Neural progenitor cell (in vitro differentiated cells): ENCODE measurements around the gene EGFLAM.

Experiments
- CTCF ChIP-seq: fragments of 200-600 bp; sonication (generic); IDR thresholded peaks from 2 replicates; pipeline ENCODE4 v1.5.1; 2017; ENCODE audit warnings: antibody characterized with exemption, mild to moderate bottlenecking
- EZH2 ChIP-seq: fragments of 200-600 bp; sonication (generic); IDR thresholded peaks from 2 replicates; pipeline ENCODE4 v1.6.1; 2017; ENCODE audit warnings: antibody characterized with exemption, mild to moderate bottlenecking, moderate library complexity
- EZH2phosphoT487 ChIP-seq: fragments of 200-600 bp; sonication (generic); IDR thresholded peaks from 2 replicates; pipeline ENCODE4 v1.6.1; 2017; ENCODE audit warnings: antibody characterized with exemption

DNA sequence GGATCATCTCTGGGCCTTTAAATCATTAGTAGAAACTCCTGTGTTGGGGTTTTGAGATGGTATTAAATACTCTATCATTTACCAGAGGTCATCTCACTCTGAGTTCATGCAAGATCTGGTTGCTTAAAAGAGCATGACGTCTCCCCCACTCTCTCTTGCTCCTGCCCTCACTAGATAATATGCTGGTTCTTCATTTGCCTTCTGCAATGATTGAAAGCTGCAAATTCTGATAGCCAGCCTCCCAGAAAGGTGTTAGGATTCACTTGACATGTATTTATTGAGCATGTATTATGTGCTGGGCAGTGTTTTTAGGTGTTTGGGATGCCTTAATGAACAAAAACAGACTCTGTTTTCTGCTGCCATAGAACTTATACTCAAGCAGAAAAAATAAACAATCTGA lies 41.2 kb downstream of the EGFLAM start:
- no peak for TF ChIP-seq CTCF
- TF ChIP-seq EZH2phosphoT487, result no peak
- TF ChIP-seq EZH2, result no peak
